Erythroblast (primary cell): ENCODE measurements around the gene ACAD8.

Experiments
- GATA1 ChIP-seq: IDR thresholded peaks from 2 replicates; pipeline ENCODE4 v1.6.1; 2011; ENCODE audit warnings: low read depth, mild to moderate bottlenecking, control low read depth, low read length, moderate library complexity
- POLR2A ChIP-seq: IDR thresholded peaks from 2 replicates; pipeline ENCODE4 v1.6.1; 2011; ENCODE audit warnings: mild to moderate bottlenecking, low read length

DNA sequence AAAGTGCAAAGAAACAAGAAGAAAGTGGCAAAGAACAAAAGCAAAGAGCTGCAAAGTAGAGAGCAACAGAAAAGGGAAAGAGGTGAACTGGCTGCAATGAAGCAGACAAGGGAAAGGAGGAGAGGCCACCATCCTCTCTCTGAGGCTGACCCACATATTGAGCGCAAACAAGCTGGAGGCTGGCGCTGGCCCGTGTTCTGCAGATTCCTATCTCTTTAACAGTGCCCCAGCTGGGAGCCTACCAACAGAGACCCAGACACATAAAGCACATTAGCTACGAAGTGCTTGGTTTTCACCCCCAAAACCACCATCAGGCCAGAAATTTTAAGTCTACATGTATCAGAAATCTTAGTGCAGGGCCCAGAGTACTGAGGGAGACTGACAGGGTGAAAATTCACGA is 47.2 kb upstream of the ACAD8 start:
- TF ChIP-seq POLR2A (no peak), GATA1 (no peak)
